GM12801 (cell line): ENCODE measurements around the gene RPL10.

ENCODE experiments used
- TF ChIP-seq, protein P1 (sequence below): IDR thresholded peaks from one replicate; pipeline ENCODE4 v1.5.1; 2011; ENCODE audit warnings: control low read depth; ENCODE audit not compliant: insufficient read length; ENCODE audit errors: extremely low read depth

Gene RPL10

DNA sequence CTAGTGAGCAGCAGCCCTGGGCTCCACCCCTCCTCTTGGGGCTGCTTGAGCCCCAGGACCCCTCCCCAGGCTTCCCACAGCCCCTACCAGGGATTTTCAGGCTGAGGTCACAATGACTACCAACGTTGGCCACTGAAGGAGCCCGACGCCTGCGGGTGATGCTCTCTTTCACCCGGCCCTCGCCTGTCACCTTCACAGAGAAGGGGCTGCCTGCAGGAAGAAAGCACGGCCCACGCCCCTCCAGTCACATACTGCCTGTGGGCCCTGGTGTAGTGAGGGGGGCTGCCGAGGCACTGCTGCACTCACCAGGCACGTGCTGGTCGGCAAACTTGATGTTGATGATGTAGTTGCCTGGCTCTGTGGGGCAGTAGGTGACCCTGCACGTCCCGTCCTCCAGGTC lies 45.7 kb upstream of the RPL10 start:
- TF ChIP-seq, protein P1, sequence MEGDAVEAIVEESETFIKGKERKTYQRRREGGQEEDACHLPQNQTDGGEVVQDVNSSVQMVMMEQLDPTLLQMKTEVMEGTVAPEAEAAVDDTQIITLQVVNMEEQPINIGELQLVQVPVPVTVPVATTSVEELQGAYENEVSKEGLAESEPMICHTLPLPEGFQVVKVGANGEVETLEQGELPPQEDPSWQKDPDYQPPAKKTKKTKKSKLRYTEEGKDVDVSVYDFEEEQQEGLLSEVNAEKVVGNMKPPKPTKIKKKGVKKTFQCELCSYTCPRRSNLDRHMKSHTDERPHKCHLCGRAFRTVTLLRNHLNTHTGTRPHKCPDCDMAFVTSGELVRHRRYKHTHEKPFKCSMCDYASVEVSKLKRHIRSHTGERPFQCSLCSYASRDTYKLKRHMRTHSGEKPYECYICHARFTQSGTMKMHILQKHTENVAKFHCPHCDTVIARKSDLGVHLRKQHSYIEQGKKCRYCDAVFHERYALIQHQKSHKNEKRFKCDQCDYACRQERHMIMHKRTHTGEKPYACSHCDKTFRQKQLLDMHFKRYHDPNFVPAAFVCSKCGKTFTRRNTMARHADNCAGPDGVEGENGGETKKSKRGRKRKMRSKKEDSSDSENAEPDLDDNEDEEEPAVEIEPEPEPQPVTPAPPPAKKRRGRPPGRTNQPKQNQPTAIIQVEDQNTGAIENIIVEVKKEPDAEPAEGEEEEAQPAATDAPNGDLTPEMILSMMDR = no peak

DNA sequence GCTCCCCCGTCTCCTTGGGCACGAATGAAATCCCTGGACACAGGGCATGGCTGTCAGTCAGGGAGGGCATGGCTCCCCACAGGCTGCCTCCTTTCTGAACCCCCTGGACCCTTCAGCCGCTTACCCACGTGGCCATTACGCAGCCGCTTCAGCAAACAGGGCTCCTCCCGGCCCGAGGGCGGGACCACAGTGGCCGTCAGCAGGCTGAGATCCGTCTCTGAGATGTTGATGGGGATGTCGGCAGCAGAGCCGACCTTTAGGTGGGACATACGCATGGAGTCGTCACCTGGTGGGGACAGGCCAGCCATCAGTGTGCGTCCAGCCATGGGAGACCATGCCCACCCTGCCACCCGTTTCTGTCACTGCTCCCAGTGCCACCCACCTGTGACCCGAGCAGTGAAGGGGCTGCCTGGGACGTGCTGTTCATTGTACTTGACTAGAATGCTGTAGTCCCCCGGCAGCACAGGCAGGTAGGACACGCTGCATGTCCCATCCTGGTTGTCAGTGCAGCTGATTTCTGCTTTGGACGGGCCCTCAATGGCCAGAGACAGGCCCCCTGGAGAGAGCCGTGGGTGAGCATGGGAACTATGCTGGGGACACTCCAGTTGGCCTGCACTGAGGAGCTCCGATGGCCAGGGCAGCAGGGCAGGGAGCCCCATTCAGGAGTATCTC lies 44.9 kb upstream of the RPL10 start:
- TF ChIP-seq, protein P1 = no peak

DNA sequence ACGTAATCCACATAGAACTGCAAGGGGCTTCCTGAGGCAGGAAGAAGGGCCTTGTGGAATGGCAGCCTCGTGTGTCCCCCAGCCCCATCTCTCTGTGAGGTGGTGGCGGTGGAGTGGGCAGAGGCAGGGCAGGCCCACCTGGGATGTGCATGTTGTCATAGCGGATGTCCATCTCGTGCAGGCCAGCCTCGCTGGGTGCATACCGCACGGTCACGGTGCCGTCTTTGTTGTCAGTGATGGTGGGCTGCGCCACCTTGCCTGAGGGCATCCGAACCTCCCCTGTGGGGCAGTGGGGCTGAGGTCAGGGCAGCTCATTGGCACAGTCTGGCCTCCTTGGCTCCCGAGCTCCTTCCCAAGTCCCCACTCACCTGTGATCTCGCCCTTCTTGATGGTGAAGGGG lies 44.2 kb upstream of the RPL10 start:
- TF ChIP-seq, protein P1 = no peak

DNA sequence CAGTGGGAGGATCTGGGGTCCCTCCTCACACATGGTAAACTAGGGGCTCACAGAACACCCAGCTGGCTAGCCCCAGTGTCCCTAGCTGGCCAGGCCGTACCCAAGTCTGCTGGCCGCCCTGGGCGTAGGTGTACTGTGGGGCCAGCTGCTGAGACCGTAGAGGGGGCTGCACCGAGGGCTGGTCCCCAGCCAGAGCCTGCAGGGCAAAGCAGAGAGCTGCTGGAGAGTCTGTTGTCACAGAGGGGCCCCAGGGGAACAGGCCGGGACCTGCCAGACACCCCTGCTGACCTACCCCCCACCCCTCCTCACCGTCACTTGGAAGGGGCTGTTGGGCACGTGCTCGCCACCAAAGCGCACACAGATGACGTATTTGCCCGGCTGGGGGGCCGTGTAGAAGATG lies 43.7 kb upstream of the RPL10 start:
- TF ChIP-seq, protein P1 = no peak

DNA sequence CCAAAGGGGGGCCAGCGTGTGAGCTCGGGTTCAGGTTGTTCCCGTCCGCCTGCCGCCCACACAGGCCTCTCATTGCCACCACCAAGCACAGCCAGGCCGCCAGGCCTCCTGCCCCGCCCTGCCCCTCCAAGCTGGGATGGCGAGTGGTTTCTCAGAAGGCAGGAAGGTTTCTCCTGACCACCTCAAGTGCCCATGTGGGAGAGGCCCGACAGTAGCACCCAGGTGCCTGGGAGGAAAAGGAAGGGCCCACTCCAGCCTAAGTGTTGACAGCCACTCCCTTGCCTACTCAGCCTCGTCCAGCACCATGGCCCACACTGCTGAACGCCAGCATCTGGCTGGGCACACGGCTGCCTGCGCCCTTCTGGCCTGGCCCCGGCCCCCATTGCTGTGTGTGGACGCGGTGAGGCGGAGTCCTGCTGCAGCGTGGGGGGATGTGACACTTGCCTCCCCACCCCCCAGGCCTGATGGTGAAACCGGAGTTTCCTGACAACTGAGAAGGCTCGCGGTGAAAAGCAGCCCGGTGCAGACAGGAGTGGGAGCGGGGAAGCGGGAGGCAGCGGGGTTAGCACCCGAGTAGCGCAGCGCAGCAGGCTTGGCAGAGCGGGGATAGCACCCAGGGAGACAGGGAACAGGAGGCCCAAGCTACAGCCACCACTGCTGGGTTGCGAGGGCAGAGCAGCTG lies 42.9 kb upstream of the RPL10 start:
- TF ChIP-seq, protein P1 = no peak

DNA sequence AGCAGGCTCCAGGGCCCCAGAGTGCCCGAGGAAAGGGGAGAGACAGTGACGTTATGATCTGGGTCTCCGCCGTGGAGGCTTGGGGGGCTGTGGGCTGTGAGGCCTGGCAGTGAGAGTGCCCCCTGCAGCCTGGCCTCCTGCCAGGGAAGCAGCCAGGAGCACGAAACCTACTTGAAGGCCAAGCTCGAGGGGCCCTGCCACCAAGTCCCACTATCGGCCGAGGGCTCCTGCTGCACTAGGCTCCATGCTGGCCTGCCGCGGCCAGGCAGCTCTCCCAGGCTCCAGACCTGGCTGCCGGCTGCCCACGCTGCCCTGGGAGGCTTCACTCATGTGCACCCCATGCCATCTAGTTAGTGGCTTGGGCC lies 42.4 kb upstream of the RPL10 start:
- TF ChIP-seq, protein P1 = no peak

DNA sequence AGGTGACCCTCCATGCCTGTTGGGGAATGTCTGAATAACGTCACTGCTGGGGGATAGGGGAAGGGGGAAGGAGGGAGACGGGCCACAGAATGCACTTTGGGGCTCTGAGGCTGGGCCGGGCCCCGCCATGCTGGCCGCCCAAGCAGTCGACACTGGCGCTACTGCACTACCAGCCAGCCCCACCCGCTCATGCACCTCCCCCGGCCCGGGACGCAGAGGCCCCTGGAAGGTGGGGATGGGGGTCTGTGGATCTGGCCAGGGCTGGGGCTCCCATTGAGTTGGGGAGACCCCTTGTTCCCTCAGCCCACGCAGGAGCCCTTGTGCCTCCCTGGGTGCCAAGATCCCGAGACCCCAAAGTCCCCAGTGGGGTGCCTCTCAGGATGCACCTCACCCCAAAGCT lies 41.6 kb upstream of the RPL10 start:
- TF ChIP-seq, protein P1 = no peak
